CD4-positive, alpha-beta T cell treated with Interleukin-6 at 100 ng/mL for 8 hours (primary cell): Measurements from ENCODE around the gene SYNGR3.
"Not testable (repeated sequence)": the region's sequence is repeated elsewhere in the genome, so short reads cannot be mapped to it uniquely, and the experiment has no call there.

ENCODE experiments used
- DNase-seq: peaks from one replicate; pipeline ENCODE4 v3.0.0-alpha.2; 2020; ENCODE audit warnings: mixed read lengths, low spot score

SYNGR3 gene

DNA sequence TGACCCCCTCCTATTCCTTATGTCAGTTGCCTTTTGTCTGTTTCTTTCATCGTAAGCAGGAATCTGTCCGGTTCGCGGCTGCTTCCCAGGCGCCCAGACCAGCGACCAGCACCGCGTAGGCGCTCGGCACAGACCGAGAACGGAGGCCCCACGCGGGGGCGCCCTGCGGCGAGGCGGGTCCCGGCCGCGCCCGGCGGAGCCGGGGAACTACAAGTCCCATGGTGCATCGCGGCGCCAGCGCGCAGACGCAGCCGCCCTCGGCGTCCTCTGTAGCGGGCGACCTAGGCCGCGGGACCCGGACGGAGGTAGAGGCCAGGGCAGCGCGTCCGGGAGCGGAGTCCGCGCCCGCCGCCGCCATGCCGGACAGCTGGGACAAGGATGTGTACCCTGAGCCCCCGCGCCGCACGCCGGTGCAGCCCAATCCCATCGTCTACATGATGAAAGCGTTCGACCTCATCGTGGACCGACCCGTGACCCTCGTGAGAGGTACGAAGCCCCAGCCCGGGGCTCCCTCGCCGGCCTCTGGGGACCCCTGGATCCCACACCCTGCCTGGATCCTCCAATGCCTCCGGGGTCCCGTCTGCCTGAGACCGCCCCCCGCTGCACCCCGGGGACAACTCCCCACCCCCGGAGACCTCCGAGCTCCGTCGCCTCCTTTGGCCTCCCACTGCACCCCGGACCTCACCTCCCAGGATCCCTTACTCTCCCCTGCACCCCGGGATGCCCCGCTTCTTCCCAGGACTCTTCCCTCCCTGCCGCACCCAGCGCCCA, 30.3 kb upstream of the SYNGR3 start, which contains the start of gene NDUFB10:
Gene NDUFB10 (plus strand): TSS at position 270 of the 771 bp plus-strand sequence. CDS start 87 bp downstream, at position 357.
- peak; percentile 87 for DNase-seq

DNA sequence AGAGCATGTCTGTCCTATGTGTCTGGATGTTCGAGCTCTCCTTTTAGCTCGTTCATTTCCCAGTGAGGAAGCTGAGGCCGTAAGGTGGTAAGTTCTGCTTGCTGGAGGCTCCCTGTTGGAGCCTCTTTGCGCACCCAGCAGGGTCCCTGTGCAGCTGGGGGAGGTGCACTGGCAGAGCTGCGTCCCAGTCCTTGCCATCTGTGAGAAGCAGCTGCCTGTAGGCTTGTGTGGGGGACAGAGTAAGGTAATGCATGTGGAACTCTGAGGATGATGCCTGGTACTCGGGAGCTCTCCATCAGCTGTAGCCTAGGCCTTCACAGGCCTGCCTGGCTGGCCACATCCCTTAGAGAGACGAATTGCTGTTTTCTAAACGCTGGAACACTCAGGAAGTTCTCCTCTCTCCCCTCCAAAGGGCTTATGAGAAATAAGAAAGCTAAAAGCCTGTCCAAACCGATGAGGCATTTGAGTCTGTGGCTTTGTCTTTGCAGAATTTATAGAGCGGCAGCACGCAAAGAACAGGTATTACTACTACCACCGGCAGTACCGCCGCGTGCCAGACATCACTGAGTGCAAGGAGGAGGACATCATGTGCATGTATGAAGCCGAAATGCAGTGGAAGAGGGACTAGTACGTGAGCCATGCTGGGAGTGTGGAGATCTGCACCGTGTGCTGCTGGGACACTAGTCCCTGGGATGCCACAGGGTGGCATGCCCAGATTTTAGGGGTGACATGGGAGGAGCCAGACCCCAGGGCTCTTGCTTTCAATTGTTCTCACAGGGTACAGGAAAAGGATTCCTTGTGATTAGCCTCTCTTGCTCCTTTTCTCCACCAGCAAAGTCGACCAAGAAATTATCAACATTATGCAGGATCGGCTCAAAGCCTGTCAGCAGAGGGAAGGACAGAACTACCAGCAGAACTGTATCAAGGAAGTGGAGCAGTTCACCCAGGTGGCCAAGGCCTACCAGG, 28.8 kb upstream of the SYNGR3 start:
- no peak for DNase-seq

DNA sequence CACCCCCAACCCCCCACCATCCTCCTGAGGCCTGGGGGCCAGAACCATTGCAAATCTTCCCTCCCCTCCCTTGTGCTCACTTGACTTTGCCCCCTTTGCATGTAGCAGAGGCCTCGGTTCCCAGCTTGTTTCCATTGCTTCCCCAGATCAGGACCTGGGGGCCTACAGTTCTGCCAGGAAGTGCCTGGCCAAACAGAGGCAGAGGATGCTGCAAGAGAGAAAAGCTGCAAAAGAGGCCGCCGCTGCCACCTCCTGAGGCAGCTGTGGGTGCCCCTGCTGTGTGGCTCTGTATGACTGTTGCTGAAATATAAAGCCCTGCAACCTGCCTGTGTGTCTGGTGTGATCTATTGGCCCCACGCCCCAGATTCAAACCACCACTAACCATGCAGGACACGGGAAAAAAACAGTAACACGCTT, 28.1 kb upstream of the SYNGR3 start:
- no peak for DNase-seq

DNA sequence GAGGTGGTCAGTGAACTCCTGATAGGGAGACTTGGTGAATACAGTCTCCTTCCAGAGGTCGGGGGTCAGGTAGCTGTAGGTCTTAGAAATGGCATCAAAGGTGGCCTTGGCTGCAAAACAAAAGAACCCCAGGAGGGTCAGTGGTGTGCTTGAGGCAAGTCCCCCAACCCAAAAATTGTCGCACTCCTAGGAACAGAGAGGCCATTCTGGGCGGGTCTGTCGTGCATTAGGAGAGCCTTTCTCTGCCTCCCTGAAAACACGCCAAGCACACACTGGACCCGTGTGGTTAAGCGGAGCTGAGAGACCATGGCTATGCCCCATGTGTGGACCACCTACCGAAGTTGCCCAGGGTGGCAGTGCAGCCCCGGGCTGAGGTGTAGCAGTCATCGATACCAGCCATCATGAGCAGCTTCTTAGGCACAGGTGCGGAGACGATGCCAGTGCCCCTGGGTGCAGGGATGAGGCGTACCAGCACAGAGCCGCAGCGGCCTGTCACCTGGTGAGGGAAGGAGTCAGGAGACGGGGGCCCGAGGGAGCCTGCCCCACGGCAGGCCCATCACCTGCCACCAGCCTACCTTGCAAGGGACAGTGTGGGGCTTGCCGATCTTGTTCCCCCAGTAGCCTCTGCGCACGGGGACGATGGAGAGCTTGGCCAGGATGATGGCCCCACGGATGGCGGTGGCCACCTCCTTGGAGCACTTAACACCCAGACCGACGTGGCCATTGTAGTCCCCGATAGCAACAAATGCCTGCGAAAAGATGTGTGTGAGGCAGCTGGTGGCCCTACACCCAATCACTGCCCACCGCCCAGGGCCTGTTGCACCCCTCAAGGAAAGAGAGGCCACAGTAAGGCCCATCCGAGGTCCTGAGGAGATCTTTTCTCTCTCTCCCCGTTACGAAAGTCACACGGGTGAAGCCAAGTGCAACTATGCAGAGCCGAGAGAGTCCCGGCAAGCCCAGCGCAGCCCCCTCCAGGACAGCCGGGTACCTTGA, 27.3 kb upstream of the SYNGR3 start:
- DNase-seq = not testable (repeated sequence)

DNA sequence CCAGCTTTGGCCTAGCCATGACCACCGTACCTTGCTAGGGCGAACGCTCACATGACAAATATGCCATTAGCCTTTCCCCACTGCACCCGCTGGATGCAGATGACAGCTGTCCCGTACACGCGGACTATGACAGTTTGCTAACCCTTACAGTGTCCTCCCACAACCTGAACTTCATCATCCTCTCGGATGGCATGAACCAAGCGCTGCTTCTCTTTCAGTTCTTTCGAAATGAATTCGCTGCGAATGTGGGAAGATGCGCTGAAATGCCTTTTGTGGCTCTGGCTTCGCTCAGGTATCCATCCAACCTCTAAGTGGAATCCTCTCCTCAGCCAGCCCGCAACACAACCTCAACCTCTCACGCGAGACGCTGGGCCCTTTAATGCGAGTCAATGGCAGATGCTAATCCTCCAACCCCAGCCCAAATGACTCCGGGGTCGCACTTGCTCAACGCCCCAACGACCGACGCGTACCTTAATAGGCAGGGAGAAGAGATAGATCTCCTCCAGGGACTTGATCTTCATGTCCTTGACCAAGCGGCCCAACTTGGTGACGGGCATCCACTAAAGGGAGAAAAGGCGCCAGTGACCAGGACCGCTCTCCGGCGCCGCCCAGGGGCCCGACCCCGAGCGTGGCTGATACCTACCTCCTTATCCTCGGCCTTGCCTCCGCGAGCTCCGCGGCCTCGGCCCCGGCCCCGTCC, 25.8 kb upstream of the SYNGR3 start:
- no peak for DNase-seq

DNA sequence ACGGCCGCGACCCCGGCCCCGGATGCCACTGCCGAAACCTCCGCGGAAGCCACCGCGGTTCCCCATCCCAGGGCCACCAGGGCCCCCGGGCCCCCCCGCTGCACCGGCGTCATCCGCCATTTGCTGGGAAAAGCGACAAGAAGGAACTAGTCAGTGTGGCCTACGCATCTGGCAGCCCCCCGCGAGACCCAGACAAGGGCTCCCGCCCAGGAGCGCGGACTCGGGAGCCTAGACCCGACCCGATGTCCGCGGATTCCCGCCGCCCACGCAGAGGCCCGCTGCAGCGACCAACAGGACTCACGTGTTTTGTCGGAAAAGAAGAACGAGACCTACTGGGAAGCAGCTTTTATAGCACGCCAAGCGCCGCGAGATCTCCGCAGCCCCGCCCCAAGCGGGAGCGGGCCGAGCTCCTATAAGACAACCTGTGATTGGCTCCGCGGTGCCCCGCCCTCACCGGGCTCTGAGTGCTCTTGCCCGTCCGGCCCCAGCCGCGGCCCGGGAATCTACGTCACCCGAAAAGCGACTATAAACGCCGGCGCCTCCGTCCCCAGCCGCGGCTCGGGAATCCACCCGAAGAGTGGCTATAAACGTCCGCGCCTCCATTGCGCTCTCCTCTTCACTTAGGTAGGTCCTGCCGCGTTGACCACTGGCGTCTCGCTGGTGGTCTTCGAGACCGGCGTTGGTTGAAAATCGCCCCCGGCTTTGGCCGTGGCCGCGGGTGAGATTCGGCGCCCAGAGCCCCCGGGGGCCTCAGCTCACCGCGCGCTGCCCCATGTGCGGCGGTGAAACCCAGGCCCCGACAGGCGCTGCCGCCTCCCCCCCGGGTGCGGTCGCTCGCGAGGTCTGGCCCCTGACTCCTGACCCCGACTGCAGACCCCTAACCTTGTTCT, 25.0 kb upstream of the SYNGR3 start, which contains the start of gene RPS2:
Gene RPS2 (minus strand): TSS at position 321 of the 890 bp plus-strand sequence. CDS start 201 bp downstream, at position 120.
- peak; percentile 97 for DNase-seq

DNA sequence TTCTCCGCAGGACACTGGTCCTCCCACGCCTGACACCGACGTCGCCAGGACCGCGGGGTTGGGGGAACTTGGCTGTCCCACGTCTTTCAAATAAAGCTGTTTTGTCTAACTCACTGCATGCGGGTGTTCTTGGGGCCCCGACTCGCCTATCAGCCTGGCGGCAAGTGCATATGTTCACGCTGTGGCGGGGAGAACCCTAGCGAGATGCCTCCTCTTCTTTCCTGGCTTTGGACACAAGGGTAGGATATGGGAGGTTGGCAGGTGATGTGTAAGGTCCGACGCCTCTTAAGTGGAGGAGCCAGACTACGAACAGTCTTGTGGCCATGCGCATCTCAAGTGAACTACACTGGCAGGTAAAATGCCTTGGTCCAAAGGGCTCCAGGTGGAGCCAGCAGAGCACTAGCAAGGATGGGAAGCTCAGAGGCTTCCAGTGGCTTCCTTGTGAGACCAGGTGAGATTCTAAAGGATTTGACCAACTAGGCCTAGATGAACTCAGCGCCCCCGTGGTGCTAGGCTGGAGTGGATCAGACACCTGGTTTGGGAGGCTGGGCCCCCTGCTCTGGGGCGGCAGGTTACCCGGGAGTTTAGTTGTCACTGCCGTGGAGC, 24.3 kb upstream of the SYNGR3 start:
- no peak for DNase-seq

DNA sequence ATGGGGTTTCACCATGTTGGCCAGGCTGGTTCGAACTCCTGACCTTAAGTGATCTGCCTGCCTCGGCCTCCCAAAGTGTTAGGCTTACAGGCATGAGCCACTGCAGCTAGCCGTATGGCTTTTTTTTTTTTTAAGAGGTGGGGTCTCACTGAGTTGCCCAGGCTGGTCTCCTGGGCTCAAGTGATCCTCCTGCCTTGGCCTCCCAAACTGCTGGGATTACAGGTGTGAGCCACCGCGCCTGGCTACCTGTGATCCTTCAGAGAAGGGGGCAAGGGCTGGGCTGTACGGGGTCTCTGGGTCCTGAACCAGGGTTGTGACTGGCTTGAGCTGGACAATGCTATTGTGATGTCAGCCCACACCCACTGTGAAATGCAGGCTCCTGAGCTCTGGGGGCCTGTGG, 23.3 kb upstream of the SYNGR3 start, which contains the start of gene RNF151:
Gene RNF151 (plus strand): TSS at position 397 of the 400 bp plus-strand sequence. CDS start 26 bp downstream, outside the sequence.
- DNase-seq = no peak

DNA sequence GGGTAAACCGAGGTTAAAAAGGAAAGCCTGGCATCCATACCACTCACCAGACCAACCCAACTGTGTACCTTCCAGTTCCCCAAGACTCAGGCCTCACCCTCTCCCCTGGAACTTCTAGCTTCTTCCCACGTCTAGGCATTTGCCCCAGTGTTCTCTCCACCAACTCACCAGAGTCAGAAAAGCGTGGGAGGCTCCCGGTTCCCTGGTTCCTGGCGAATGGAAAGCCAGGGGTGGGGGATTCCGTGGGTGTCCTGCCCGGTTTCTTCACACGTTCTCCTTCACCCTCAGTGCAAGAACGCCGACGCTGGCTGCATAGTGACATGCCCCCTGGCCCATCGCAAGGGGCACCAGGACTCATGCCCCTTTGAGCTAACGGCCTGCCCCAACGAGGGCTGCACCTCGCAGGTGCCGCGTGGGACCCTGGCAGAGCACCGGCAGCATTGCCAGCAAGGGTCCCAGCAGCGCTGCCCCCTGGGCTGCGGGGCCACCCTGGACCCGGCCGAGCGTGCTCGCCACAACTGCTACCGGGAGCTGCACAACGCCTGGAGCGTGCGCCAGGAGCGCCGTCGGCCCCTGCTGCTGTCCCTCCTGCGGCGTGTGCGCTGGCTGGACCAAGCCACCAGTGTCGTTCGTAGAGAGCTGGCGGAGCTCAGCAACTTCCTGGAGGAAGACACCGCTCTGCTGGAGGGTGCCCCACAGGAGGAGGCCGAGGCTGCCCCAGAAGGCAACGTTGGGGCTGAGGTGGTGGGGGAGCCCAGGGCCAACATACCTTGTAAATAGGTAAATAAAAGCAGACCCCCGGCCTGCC, 21.4 kb upstream of the SYNGR3 start:
- no peak for DNase-seq

DNA sequence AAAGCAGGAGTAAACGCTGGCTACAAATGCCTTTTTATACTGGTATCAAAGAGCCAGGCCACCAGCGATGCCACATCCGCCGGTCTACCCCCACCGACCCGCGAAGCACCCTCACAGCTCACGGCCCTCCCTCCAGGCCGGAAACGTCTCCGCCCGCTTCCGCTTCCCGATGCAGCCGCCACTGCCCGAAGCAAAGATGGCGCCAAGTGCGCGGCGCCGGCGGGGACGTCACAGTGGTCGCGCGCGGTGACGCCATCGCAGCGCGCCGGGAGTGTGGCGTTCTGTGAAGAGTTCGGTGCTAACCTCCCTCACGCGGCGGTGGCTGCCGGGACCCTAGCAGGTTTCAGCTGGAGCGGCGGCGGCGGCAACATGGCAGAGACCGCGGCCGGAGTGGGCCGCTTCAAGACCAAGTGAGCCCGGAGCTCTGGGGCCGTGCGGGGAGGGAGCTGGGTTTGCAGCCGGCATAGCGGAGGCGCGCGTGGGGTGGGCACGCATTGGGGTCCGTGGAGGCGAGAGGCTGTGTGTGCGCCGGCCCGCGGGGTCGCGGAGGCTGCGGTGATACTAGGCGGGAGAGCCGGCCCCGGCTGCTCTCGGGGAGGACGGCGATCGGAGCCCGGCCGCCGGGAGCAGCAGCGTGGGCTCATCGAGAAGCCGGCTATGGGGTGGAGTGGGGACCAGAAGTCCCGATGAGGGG, 17.8 kb upstream of the SYNGR3 start, which contains the start of gene TBL3:
Gene TBL3 (plus strand): TSS at position 258 of the 694 bp plus-strand sequence. CDS start 112 bp downstream, at position 370.
- peak; percentile 96 for DNase-seq

DNA sequence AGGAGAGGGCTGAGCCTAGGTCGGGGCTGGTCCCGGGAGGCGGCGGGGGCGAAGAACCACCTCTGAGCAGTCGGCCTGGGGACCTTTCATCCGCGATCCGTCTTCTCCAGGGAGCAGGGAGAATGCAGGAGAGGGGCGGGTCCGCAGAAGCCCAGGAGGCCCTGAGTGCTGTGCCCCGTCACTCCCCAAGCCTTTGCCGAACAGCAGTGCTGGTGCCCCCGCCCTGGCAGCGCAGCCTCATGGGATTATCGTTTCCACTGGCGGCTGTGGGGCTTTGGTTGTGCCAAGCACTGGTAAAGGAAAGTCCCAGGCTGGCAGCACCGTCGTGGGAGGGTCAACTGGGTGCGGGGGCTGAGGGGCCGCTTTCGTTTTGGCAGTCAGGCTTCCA, 17.3 kb upstream of the SYNGR3 start:
- no peak for DNase-seq

DNA sequence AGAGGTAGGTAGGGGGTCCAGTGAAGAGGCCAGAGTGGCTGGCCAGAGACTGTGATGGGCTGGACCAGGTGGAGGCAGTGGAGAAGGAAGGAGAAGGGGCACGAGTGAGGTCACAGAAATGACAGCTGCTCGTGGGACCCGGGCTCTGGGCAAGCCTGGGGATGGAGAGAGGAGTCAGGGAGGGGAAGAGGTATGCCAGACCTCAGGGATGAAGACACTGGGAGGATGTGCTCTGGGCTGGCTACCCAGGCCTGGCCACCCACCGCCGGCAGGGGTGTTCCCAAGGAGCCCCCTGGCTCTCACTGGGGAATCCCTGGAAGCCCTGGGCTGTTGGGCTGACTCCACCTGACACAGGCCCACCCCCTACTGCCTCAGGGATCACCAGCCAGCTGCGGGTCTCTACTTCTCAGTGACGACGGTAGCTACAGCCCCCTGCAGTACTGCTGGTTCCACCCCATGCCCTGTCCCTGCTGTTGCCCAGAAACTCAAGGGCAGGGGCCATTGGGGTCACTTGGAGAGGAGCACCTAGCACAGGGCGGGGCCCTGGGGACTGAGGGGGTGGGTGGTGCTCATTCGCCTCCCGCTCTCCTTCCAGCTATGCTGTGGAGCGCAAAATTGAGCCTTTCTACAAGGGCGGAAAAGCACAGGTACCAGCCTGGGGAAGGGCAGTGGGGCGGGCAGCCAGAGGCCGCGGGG, 16.2 kb upstream of the SYNGR3 start:
- DNase-seq = no peak

DNA sequence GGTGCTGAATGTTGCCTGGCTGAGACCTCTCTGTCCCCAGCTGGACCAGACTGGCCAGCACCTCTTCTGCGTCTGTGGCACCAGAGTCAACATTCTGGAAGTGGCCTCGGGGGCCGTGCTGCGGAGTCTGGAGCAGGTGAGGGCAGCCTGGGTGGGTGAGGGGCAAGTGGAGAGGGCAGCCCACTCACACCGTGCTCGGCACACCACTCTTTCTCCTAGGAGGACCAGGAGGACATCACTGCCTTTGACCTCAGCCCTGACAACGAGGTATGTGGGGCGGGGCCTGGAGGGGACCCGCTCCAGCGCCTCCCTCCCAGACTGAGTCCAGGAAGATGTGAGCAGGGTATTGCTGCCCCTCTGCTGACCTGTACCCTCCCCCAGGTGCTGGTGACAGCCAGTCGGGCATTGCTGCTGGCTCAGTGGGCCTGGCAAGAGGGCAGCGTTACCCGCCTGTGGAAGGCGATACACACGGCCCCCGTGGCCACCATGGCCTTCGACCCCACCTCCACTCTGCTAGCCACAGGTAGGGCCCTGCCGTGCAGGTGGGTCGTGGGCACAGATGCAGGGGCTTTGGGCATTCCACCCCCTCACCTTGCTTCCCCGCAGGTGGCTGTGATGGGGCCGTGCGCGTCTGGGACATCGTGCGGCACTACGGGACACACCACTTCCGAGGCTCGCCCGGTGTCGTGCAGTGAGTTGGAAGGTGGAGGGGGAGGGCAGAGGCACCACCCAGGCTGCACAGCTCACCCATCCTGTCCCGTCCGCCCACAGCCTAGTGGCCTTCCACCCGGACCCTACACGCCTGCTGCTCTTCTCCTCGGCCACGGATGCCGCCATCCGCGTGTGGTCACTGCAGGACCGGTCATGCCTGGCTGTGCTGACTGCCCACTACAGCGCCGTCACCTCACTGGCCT, 15.4 kb upstream of the SYNGR3 start:
- no peak for DNase-seq

DNA sequence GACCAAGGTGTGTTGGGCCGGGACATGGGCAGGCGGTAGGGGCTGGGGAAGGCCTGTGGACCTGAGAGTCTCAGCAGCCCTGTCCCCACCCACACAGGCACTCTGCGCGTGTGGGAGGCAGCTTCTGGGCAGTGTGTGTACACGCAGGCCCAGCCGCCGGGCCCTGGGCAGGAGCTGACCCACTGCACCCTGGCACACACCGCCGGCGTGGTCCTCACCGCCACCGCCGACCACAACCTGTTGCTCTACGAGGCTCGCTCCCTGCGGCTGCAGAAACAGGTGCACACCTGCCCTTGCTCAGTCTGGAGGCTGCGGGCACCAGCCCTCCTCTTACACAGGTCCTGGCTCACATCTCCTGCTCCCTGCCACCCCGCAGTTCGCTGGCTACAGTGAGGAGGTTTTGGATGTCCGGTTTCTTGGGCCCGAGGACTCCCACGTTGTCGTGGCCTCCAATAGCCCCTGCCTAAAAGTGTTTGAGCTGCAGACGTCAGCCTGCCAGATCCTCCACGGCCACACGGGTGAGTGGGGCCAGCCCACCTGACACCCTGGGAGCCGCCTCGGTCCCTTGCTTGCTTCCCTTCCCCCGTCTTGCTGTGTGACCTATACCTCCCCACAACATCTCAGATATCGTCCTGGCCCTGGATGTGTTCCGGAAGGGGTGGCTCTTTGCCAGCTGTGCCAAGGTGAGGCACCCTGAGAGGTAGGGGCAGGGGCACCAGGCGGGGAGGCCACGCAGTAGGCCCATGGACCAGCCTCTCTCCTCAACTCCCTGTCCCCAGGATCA, 14.1 kb upstream of the SYNGR3 start:
- no peak for DNase-seq

DNA sequence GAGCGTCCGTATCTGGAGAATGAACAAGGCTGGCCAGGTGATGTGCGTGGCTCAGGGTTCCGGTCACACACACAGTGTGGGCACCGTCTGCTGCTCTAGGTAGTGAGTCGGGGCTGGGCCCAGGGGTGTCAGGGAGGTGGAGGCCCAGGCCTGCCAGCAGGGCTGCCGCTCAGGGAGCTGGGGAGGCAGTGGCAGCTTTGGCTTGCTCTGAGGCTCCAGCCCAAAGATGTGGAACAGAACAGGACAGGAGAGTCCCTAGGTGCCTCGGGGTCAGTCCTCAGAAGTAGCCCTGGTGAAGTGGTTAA, 13.6 kb upstream of the SYNGR3 start:
- DNase-seq = no peak
